Skeletal muscle cell (primary cell): Measurements from ENCODE around the gene NHSL1.

Experiments
- DNase-seq: peaks from one replicate; pipeline ENCODE4 v3.0.0-alpha.2; 2010; ENCODE audit warnings: low read depth
- H3K4me3 ChIP-seq: 2 replicates; pipeline ENCODE4 v1.5.1; 2011; ENCODE audit warnings: low read depth, mild to moderate bottlenecking, control low read depth, low read length, moderate library complexity

NHSL1 gene

GRCh38 chr6:138476116-138476515 is 23.2 kb downstream of the NHSL1 start:
- DNase-seq, result no peak
- no peak overlapping the region for H3K4me3 ChIP-seq

- H3K4me3 ChIP-seq, result no peak overlapping the region
- DNase-seq, result no peak
These were observed 26.1 kb downstream of the NHSL1 start for GRCh38 chr6:138473144-138473543.

GRCh38 chr6:138468320-138469015 is 30.8 kb downstream of the NHSL1 start:
- DNase-seq, result peak; percentile 41
- H3K4me3 ChIP-seq, result no peak overlapping the region

GRCh38 chr6:138467901-138468300 is 31.4 kb downstream of the NHSL1 start:
- no peak for DNase-seq
- H3K4me3 ChIP-seq, result no peak overlapping the region

GRCh38 chr6:138465007-138465645 is 34.2 kb downstream of the NHSL1 start:
- peak; percentile 92 for DNase-seq

GRCh38 chr6:138464085-138464484 is 35.2 kb downstream of the NHSL1 start:
- H3K4me3 ChIP-seq, result no peak overlapping the region
- DNase-seq, result no peak

More at GRCh38 chr6:138465007-138465645, 34.2 kb downstream of the NHSL1 start:
- H3K4me3 ChIP-seq, result no peak overlapping the region

GRCh38 chr6:138461647-138462046 is 37.6 kb downstream of the NHSL1 start:
- no peak for DNase-seq
- no peak overlapping the region for H3K4me3 ChIP-seq

GRCh38 chr6:138456401-138456790 is 42.9 kb downstream of the NHSL1 start:
- DNase-seq, result no peak
- H3K4me3 ChIP-seq, result no peak overlapping the region

GRCh38 chr6:138455746-138456400 is 43.4 kb downstream of the NHSL1 start:
- DNase-seq, result peak; percentile 24
- H3K4me3 ChIP-seq, result no peak overlapping the region

GRCh38 chr6:138454981-138455706 is 44.1 kb downstream of the NHSL1 start:
- DNase-seq, result no peak

GRCh38 chr6:138451043-138451442 is 48.3 kb downstream of the NHSL1 start:
- H3K4me3 ChIP-seq, result no peak overlapping the region
- no peak for DNase-seq

More at GRCh38 chr6:138454981-138455706, 44.1 kb downstream of the NHSL1 start:
- H3K4me3 ChIP-seq, result no peak overlapping the region

- DNase-seq, result no peak
- H3K4me3 ChIP-seq, result no peak overlapping the region
These were observed 48.8 kb downstream of the NHSL1 start for GRCh38 chr6:138450445-138450844.

GRCh38 chr6:138446821-138447220 is 52.5 kb downstream of the NHSL1 start:
- H3K4me3 ChIP-seq, result no peak overlapping the region
- no peak for DNase-seq

GRCh38 chr6:138443979-138444378 is 55.3 kb downstream of the NHSL1 start:
- no peak for DNase-seq
- H3K4me3 ChIP-seq, result no peak overlapping the region

GRCh38 chr6:138442663-138443062 is 56.6 kb downstream of the NHSL1 start:
- H3K4me3 ChIP-seq, result no peak overlapping the region

GRCh38 chr6:138441965-138442364 is 57.3 kb downstream of the NHSL1 start:
- DNase-seq, result no peak

More at GRCh38 chr6:138442663-138443062, 56.6 kb downstream of the NHSL1 start:
- no peak for DNase-seq

GRCh38 chr6:138440758-138441357 is 58.4 kb downstream of the NHSL1 start:
- DNase-seq, result no peak
- no peak overlapping the region for H3K4me3 ChIP-seq

More at GRCh38 chr6:138441965-138442364, 57.3 kb downstream of the NHSL1 start:
- no peak overlapping the region for H3K4me3 ChIP-seq

GRCh38 chr6:138440296-138440695 is 59.0 kb downstream of the NHSL1 start:
- H3K4me3 ChIP-seq, result no peak overlapping the region
- no peak for DNase-seq

GRCh38 chr6:138439546-138439945 is 59.7 kb downstream of the NHSL1 start:
- H3K4me3 ChIP-seq, result no peak overlapping the region
- no peak for DNase-seq
